Type B pancreatic cell (in vitro differentiated cells): Measurements from ENCODE around the gene ANKS1B. TPM values are rescaled to one million over a fixed set of nuclear protein-coding genes. Genes with fewer than 3 reads are reported as not detected.

Experiments
- DNase-seq: peaks from one replicate; pipeline ENCODE4 v3.0.0; 2021; ENCODE audit warnings: mixed read lengths; ENCODE audit not compliant: unreplicated experiment; ENCODE audit errors: extremely low spot score
- H3K27ac Mint-ChIP-seq: 2 replicates; pipeline ENCODE4 v1.8.0; 2021; ENCODE audit warnings: mild to moderate bottlenecking, mixed read lengths
- H3K27me3 Mint-ChIP-seq: 2 replicates; pipeline ENCODE4 v1.8.0; 2021; ENCODE audit warnings: mixed read lengths
- H3K36me3 Mint-ChIP-seq: 2 replicates; pipeline ENCODE4 v1.8.0; 2021; ENCODE audit warnings: mixed read lengths
- H3K4me1 Mint-ChIP-seq: one replicate; pipeline ENCODE4 v1.8.0; 2021; ENCODE audit warnings: mixed read lengths; ENCODE audit not compliant: unreplicated experiment
- H3K4me3 Mint-ChIP-seq: 2 replicates; pipeline ENCODE4 v1.8.0; 2021; ENCODE audit warnings: mild to moderate bottlenecking, mixed read lengths
- H3K9me3 Mint-ChIP-seq: 2 replicates; pipeline ENCODE4 v1.8.0; 2021; ENCODE audit warnings: mixed read lengths
- CTCF ChIP-seq: fragments of 200-600 bp; sonication (generic); conservative IDR thresholded peaks from 2 replicates; pipeline ENCODE4 v1.5.0; 2021; ENCODE audit warnings: antibody characterized with exemption, mild to moderate bottlenecking
- total RNA-seq: library from RNA; stranded (reverse); gene quantifications from 2 replicates; pipeline ENCODE4 v1.2.1, GENCODE V29; 2021; ENCODE audit warnings: low replicate concordance

Gene ANKS1B
- total RNA-seq, 1 donor from 2014 or later: 4.7 TPM

DNA sequence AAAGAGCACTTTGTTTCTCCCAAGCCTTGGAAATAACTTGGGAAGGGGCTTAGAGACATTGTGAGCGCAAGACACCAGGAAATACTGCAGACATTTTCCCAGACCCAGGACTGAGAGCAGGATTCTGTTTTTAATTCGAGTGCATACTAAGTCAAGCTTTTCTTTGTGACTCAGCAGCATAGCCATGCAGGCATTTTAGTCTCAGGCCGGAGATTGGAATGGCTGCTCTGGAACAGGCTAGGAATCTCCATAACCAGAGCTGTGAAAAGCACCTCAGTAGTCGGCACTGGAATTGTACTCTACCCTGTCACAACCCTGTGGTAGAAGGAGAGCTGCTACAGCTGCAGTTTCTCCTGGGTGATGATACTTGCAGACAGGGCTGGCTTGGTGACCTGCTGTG lies 366.1 kb downstream of the ANKS1B start:
- no peak for TF ChIP-seq CTCF
- no peak overlapping the region for H3K27ac Mint-ChIP-seq
- peaks cover 10% of the 10 kb centered on the region for H3K9me3 Mint-ChIP-seq
- H3K27me3 Mint-ChIP-seq: peaks cover 4% of the 10 kb centered on the region
- H3K4me1 Mint-ChIP-seq: no peaks in the 10 kb centered on the region
- H3K4me3 Mint-ChIP-seq: no peak overlapping the region
- no peak for DNase-seq
- peaks cover 3% of the 10 kb centered on the region for H3K36me3 Mint-ChIP-seq

DNA sequence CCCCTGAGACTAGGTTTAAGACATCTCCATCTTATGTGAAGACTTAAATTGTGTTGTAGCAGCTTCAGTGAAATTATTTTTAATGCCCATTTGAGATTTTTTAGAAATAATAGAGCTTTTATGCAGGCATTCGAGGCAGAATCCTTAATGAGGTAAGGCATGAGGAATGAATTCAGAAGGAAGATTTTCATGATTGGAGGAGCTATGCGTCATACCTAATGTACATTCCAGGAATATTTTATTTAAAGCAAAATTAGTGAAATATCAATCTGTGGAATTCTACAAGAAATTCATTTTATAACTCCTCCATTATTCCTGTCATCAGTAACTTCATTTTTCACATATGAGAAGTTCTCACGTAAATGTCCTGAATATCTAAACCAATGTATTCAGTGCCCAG lies 373.1 kb downstream of the ANKS1B start:
- no peak for TF ChIP-seq CTCF
- Mint-ChIP-seq H3K4me1 (no peaks in the 10 kb centered on the region), H3K36me3 (no peaks in the 10 kb centered on the region), H3K9me3 (peaks cover 10% of the 10 kb centered on the region), H3K27ac (no peak overlapping the region), H3K27me3 (peaks cover 7% of the 10 kb centered on the region), H3K4me3 (no peak overlapping the region)
- no peak for DNase-seq

DNA sequence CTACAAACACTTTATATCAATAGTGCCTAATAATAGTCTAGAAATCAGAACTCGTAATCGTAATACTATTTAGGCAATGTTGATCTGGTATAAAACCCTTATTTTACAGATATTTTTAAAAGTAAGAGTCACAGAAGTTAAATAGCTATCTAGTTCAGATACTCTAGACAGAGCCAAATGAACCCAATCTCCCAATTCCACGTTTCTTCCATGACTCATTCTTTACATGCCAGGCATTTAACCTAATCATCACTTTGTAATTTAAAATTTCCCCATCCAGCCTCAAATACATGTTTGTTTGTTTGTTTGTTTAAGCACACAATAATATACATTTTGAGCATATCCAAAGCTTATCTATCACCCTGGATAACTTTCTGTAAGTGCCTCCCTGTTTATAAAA lies 373.6 kb downstream of the ANKS1B start:
- Mint-ChIP-seq H3K27me3 (peaks cover 7% of the 10 kb centered on the region), H3K4me3 (no peak overlapping the region), H3K27ac (no peak overlapping the region), H3K9me3 (peaks cover 9% of the 10 kb centered on the region), H3K4me1 (no peaks in the 10 kb centered on the region), H3K36me3 (no peaks in the 10 kb centered on the region)
- no peak for DNase-seq
- TF ChIP-seq CTCF: no peak

GRCh38 chr12:99609455-99610181 lies 375.1 kb downstream of the ANKS1B start:
- Mint-ChIP-seq H3K4me1 (no peaks in the 10 kb centered on the region), H3K4me3 (no peak overlapping the region), H3K9me3 (no peaks in the 10 kb centered on the region), H3K27ac (no peak overlapping the region), H3K27me3 (peaks cover 3% of the 10 kb centered on the region), H3K36me3 (no peaks in the 10 kb centered on the region)
- no peak for DNase-seq
- TF ChIP-seq CTCF: no peak

- Mint-ChIP-seq H3K27me3 (peaks cover 4% of the 10 kb centered on the region), H3K9me3 (no peaks in the 10 kb centered on the region), H3K27ac (no peak overlapping the region), H3K4me1 (no peaks in the 10 kb centered on the region), H3K4me3 (no peak overlapping the region), H3K36me3 (no peaks in the 10 kb centered on the region)
- DNase-seq: no peak
- no peak for TF ChIP-seq CTCF
Observed at GRCh38 chr12:99600388-99600787, 384.3 kb downstream of the ANKS1B start.
